Measurements from ENCODE around the gene KLF7.

The KLF7 gene

DNA sequence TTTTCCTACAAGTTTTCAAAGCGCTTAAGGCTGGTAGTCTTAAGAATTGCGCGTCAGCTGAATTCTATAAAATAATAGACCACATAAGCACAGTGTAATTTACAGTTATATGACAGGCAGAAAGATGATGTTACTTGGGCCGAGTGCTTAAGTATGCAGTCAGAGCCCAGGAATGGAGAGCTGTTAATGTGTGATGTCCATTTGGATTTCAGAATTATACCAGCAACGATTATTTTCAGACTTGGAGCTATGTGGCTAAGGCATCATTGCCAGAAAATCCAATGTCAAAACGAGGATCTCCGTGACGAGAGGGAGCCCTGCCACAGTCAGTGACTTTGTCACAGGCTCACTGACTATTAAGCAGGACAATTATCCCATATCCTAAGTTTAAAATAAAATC lies 3.4 kb downstream of the KLF7 start:
- no peak overlapping the region for H3K27ac ChIP-seq
- TF ChIP-seq, protein P1, sequence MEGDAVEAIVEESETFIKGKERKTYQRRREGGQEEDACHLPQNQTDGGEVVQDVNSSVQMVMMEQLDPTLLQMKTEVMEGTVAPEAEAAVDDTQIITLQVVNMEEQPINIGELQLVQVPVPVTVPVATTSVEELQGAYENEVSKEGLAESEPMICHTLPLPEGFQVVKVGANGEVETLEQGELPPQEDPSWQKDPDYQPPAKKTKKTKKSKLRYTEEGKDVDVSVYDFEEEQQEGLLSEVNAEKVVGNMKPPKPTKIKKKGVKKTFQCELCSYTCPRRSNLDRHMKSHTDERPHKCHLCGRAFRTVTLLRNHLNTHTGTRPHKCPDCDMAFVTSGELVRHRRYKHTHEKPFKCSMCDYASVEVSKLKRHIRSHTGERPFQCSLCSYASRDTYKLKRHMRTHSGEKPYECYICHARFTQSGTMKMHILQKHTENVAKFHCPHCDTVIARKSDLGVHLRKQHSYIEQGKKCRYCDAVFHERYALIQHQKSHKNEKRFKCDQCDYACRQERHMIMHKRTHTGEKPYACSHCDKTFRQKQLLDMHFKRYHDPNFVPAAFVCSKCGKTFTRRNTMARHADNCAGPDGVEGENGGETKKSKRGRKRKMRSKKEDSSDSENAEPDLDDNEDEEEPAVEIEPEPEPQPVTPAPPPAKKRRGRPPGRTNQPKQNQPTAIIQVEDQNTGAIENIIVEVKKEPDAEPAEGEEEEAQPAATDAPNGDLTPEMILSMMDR (IDR thresholded peaks at IDR 0.05): no peak
- no peak for TF ChIP-seq ZFX (IDR thresholded peaks at IDR 0.05; ENCODE audit: borderline replicate concordance)

DNA sequence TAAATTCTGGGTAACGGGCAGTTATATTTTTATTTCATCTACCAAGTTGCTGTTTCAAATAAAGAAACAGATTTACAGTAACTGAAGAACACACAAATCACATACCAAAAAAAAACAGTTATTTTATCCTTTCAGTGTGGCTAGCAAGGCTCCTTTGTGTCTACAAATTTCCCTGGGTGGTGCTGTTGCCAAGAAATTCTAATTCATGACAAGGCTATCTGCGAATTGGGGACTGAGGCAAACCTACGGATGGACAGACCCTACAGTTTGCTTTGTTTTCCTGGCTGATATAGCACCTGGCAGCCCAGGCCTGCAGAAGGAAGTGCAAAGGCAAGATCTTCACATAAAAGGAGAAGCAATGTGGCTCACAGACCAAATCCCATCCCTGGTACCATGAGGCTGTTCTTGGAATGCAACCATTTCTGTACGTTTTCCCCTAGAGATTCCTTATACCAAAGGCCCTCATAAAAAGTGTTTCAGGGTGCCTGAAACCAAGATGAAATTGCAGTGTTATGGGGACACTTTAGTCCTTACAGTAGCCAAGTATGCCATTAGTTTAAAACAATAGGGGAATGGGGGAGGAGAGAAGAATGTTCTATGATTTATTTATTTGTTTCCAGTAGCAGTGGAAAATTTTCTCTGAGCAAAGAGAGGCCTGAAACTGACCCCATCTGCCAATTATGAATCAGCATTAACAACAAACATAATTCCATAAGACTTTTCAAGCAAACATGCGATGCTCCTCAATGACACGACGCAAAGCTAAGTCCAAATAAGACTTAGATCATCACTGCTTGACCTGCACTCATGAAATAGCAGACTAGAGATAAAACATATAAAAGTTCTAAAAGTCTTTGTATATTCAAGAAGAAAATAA lies 4.3 kb downstream of the KLF7 start:
- H3K27ac ChIP-seq: no peak overlapping the region
- TF ChIP-seq, protein P1 (IDR thresholded peaks at IDR 0.05): no peak
- TF ChIP-seq ZFX (IDR thresholded peaks at IDR 0.05; ENCODE audit: borderline replicate concordance): no peak

DNA sequence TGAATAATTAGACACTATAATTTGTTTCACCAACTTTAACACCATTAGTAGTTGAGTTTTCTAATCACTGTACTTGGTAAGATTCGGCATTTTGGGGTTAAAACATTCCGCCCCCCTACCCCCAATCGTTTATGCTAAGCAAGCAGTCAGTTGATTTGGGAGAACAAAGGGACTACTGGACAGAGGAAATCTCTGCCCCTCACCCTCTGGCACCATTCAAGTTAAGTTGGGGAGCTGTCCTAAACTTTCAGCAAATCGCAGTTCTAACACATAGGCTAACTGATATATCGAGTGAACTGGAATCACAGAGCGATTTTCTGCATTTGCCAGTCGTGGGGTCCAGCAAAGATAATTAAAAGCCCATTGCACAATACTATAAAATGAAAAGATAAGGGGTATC lies 5.6 kb downstream of the KLF7 start:
- H3K27ac ChIP-seq: no peak overlapping the region
- TF ChIP-seq, protein P1 (IDR thresholded peaks at IDR 0.05): no peak

DNA sequence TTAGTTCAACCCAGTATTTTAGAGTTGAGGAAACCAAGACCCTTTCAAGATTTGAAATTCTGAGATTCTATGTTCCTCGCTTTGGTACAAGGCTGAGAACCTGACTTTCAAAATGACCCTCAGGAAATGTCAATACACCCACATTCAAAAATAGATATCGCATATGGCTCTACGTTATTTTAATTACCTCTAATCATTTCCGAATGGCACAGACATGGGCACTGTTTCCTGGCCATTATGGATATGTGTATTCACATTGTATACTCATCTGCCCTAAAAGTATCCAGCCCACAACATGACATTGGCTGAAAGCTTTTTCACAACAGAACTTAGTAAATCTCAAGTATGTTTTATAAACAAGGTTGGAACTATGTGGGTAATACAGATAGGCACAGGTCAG lies 6.7 kb downstream of the KLF7 start:
- no peak overlapping the region for H3K27ac ChIP-seq
- no peak for TF ChIP-seq ZFX (IDR thresholded peaks at IDR 0.05; ENCODE audit: borderline replicate concordance)
- TF ChIP-seq, protein P1 (IDR thresholded peaks at IDR 0.05): no peak

DNA sequence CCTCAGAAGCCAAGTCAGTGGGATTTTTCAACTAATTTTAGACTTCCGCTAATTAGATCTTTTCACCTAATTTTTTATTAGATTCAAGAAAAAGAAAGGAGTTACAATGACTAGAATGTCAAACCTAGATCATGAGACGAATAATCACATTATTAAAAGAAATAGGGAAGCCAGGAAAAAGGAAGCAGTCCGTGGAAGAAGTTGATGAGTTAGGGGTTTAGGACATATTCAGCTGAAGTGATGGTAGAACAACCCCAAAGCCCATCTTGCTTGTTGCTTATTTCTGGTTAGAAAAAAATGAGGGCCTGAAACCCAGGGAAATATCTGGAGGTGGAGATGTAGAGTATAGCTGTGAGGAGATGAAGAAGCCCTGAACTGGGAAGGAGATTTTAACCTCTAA lies 8.0 kb downstream of the KLF7 start:
- no peak overlapping the region for H3K27ac ChIP-seq
- TF ChIP-seq, protein P1 (IDR thresholded peaks at IDR 0.05): no peak
- TF ChIP-seq ZFX (IDR thresholded peaks at IDR 0.05; ENCODE audit: borderline replicate concordance): no peak

DNA sequence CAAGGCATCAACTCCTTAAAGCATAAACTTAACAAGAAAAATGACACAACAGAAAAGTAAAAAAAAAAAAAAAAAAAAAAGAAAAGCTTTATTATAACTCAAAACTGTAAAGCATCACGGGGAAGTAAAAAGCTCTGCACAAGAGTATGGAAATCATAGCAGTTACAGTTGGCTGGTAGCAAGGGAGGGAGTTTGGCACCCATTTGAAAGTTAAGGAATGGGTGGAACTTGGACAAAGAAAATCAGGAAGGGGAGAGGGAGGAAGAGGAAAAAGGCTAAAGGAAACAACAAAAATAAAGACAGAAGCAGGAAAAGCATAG lies 8.6 kb downstream of the KLF7 start:
- H3K27ac ChIP-seq: no peak overlapping the region

DNA sequence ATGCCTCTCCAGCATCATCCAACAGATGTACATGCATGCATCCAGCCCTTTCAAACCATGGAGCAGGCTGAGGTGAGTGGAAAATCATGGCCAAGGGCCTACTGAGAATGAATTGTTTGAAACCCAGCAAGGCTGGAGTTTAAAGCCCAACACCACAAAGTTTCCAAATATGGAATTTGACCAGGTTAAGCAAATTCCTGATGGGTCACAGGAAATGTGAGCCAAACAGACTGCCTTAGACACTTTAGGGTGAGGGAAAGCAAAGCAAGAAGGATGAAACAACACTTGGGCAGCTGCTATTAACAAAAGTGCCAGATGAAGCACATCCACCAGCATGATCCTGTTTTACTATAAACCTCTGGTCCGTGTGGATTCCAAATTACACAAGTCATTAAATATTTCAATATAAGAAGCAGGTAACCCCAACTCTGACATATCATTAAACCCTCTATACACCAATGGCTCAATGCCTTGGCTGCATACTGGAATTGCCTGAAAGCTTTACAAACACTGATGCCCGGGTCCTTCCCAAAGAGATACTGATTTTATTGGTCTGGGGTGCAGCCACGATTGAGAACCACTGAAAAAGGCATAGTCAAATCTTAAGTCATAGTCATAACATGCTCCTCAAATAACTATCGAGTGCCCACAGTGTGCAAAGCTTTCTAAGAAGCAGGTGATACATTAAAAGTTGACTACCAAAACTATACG lies 9.1 kb downstream of the KLF7 start:
- TF ChIP-seq ZFX (IDR thresholded peaks at IDR 0.05; ENCODE audit: borderline replicate concordance): no peak
- TF ChIP-seq, protein P1 (IDR thresholded peaks at IDR 0.05): no peak
- no peak overlapping the region for H3K27ac ChIP-seq

More for the DNA sequence above, 8.6 kb downstream of the KLF7 start:
- no peak for TF ChIP-seq ZFX (IDR thresholded peaks at IDR 0.05; ENCODE audit: borderline replicate concordance)

Data from 22Rv1 (cell line).